GM23338 (cell line): ENCODE results near the gene HAS3. TPM values are rescaled to one million over a fixed set of nuclear protein-coding genes. Genes with fewer than 3 reads are reported as not detected.

Source experiments
- ATAC-seq: fragments of 200-7000 bp; cut with Tn5 transposase; 3 replicates; pipeline ENCODE4 v1.9.1; 2020
- DNase-seq: peaks from one replicate; pipeline ENCODE4 v3.0.0-alpha.2; 2015; ENCODE audit warnings: low spot score
- H2AFZ ChIP-seq: fragments of 200-600 bp; sonication (generic); 2 replicates; pipeline ENCODE4 v1.8.0; 2016; ENCODE audit warnings: antibody characterized with exemption, mild to moderate bottlenecking, moderate library complexity
- H3F3A ChIP-seq: fragments of 200-600 bp; sonication (generic); replicated peaks from 2 replicates; pipeline ENCODE4 v1.8.0; 2017; ENCODE audit warnings: antibody characterized with exemption, mixed run types, low read depth
- H3K27ac ChIP-seq: fragments of 200-600 bp; sonication (generic); 2 replicates; pipeline ENCODE4 v1.6.1; 2016; ENCODE audit warnings: low read depth
- H3K27me3 ChIP-seq: fragments of 200-600 bp; sonication (generic); 2 replicates; pipeline ENCODE4 v1.8.0; 2016; ENCODE audit warnings: mild to moderate bottlenecking, mixed run types, moderate library complexity; ENCODE audit not compliant: insufficient read depth
- H3K36me3 ChIP-seq: fragments of 200-600 bp; sonication (generic); 2 replicates; pipeline ENCODE4 v1.8.0; 2016; ENCODE audit warnings: mild to moderate bottlenecking; ENCODE audit not compliant: insufficient read depth
- H3K4me1 ChIP-seq: fragments of 200-600 bp; sonication (generic); 2 replicates; pipeline ENCODE4 v1.8.0; 2016; ENCODE audit warnings: mild to moderate bottlenecking, moderate library complexity; ENCODE audit not compliant: insufficient read depth
- H3K4me2 ChIP-seq: fragments of 200-600 bp; sonication (generic); 2 replicates; pipeline ENCODE4 v1.7.1; 2017; ENCODE audit warnings: mixed run types
- H3K4me3 ChIP-seq: fragments of 200-600 bp; sonication (generic); 2 replicates; pipeline ENCODE4 v1.6.1; 2016; ENCODE audit warnings: mixed run types
- H3K79me2 ChIP-seq: fragments of 200-600 bp; sonication (generic); replicated peaks from 2 replicates; pipeline ENCODE4 v1.8.0; 2017; ENCODE audit warnings: mild to moderate bottlenecking; ENCODE audit not compliant: insufficient read depth
- H3K9me2 ChIP-seq: fragments of 200-600 bp; sonication (generic); 2 replicates; pipeline ENCODE4 v1.8.0; 2017; ENCODE audit not compliant: insufficient read depth
- H4K20me1 ChIP-seq: fragments of 200-600 bp; sonication (generic); replicated peaks from 2 replicates; pipeline ENCODE4 v1.8.0; 2017; ENCODE audit warnings: mild to moderate bottlenecking; ENCODE audit not compliant: insufficient read depth
- H3K27ac Mint-ChIP-seq: 2 replicates; pipeline ENCODE4 v1.8.0; 2020; ENCODE audit warnings: inconsistent platforms, mild to moderate bottlenecking, moderate library complexity, mixed read lengths
- H3K27me3 Mint-ChIP-seq: 3 replicates; pipeline ENCODE4 v1.8.0; 2022; ENCODE audit warnings: low read depth, mild to moderate bottlenecking, moderate library complexity, mixed read lengths, inconsistent platforms; ENCODE audit not compliant: insufficient read depth, poor library complexity
- H3K36me3 Mint-ChIP-seq: 3 replicates; pipeline ENCODE4 v1.8.0; 2021; ENCODE audit warnings: low read depth, mild to moderate bottlenecking, inconsistent platforms, moderate library complexity, mixed read lengths
- H3K4me1 Mint-ChIP-seq: 3 replicates; pipeline ENCODE4 v1.8.0; 2020; ENCODE audit warnings: mild to moderate bottlenecking, inconsistent platforms, mixed read lengths
- H3K4me3 Mint-ChIP-seq: 3 replicates; pipeline ENCODE4 v1.8.0; 2021; ENCODE audit warnings: moderate library complexity, mild to moderate bottlenecking, inconsistent platforms, mixed read lengths
- H3K9me3 Mint-ChIP-seq: 3 replicates; pipeline ENCODE4 v1.8.0; 2020; ENCODE audit warnings: moderate library complexity, mild to moderate bottlenecking, inconsistent platforms, mixed read lengths
- CREB1 ChIP-seq: fragments of 250-450 bp; sonication (Bioruptor Pico); IDR thresholded peaks from 2 replicates; pipeline ENCODE4 v1.5.0; 2020; ENCODE audit warnings: low read depth, mild to moderate bottlenecking, moderate library complexity
- JUNB ChIP-seq: IDR thresholded peaks from one replicate; pipeline ENCODE4 v1.6.1; 2016; ENCODE audit warnings: antibody characterized with exemption; ENCODE audit not compliant: unreplicated experiment
- POLR2AphosphoS5 ChIP-seq: IDR thresholded peaks from 2 replicates; pipeline ENCODE4 v1.6.1; 2016; ENCODE audit warnings: antibody characterized with exemption, low read depth
- STAT1 ChIP-seq: IDR thresholded peaks from one replicate; pipeline ENCODE4 v1.6.1; 2016; ENCODE audit warnings: antibody characterized with exemption; ENCODE audit not compliant: unreplicated experiment
- ZNF331 ChIP-seq: fragments of 250-450 bp; sonication (Bioruptor Pico); IDR thresholded peaks from 2 replicates; pipeline ENCODE4 v1.5.0; 2020; ENCODE audit warnings: low read depth, mild to moderate bottlenecking, moderate library complexity
- ZNF462 ChIP-seq: fragments of 250-450 bp; sonication (Bioruptor Pico); IDR thresholded peaks from 2 replicates; pipeline ENCODE4 v1.5.0; 2020; ENCODE audit warnings: mild to moderate bottlenecking, moderate library complexity
- polyA plus RNA-seq: library from polyadenylated mRNA; unstranded; fragments of >200 nt; fragmentation: Nextera tagmentation; extraction: Ambion mirVana; gene quantifications from 2 replicates; pipeline ENCODE4 v1.2.1, GENCODE V29; 2016
- total RNA-seq: library from RNA; depleted of rRNA; stranded (reverse); fragments of >200 nt; shearing (Covaris generic); gene quantifications from 2 replicates; pipeline ENCODE4 v1.2.3, GENCODE V29; 2014
- TF ChIP-seq, protein P1 (sequence below): IDR thresholded peaks from one replicate; pipeline ENCODE4 v1.6.1; 2018; ENCODE audit warnings: antibody characterized with exemption; ENCODE audit not compliant: unreplicated experiment
- TF ChIP-seq, protein P2 (sequence below): IDR thresholded peaks from 2 replicates; pipeline ENCODE4 v1.6.1; 2016; ENCODE audit warnings: antibody characterized with exemption
- TF ChIP-seq, protein P3 (sequence below), 2 experiments: fragments of 200-600 bp in 1 of 2; sonication (generic) in 1 of 2; conservative IDR thresholded peaks; 2 replicates each; pipeline versions ENCODE4 v1.5.1 to v1.6.1; 2016 to 2017; ENCODE audit warnings: antibody characterized with exemption in 2 of 2, low read depth in 2 of 2, mild to moderate bottlenecking in 2 of 2, moderate library complexity in 1 of 2

HAS3 gene
- total and polyA plus RNA-seq, 2 experiments from 2014 or later, result 7.3 to 54.9 TPM

GRCh38 chr16:69116256-69116875 lies 10.9 kb downstream of the HAS3 start (continued):
- TF ChIP-seq, protein P1, sequence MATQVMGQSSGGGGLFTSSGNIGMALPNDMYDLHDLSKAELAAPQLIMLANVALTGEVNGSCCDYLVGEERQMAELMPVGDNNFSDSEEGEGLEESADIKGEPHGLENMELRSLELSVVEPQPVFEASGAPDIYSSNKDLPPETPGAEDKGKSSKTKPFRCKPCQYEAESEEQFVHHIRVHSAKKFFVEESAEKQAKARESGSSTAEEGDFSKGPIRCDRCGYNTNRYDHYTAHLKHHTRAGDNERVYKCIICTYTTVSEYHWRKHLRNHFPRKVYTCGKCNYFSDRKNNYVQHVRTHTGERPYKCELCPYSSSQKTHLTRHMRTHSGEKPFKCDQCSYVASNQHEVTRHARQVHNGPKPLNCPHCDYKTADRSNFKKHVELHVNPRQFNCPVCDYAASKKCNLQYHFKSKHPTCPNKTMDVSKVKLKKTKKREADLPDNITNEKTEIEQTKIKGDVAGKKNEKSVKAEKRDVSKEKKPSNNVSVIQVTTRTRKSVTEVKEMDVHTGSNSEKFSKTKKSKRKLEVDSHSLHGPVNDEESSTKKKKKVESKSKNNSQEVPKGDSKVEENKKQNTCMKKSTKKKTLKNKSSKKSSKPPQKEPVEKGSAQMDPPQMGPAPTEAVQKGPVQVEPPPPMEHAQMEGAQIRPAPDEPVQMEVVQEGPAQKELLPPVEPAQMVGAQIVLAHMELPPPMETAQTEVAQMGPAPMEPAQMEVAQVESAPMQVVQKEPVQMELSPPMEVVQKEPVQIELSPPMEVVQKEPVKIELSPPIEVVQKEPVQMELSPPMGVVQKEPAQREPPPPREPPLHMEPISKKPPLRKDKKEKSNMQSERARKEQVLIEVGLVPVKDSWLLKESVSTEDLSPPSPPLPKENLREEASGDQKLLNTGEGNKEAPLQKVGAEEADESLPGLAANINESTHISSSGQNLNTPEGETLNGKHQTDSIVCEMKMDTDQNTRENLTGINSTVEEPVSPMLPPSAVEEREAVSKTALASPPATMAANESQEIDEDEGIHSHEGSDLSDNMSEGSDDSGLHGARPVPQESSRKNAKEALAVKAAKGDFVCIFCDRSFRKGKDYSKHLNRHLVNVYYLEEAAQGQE, result no peak
- TF ChIP-seq STAT1, result no peak

DNA sequence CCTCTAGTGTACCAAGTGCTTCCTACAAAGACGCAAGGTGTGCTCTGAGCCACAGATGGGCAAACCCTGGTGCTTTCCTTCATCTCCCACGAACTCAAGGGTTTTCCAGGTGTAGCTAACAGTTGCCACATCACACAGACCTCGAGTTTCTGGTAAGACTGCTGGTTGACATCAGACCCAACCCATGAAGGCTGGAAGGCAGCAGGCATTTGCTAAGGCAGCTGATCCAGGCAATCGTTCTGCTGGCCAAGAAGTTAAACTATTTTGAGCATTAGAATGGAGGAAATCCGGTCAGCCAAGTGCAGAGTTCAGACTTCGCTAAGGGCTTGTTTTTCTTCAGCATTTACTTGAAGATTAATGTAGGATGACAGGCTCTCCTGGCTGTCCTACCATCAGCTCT lies 11.5 kb downstream of the HAS3 start:
- no peak overlapping the region for H3K4me3 ChIP-seq
- H3K36me3 ChIP-seq, result peaks cover 59% of the 10 kb centered on the region
- peak overlapping the region; percentile 57 for H3K27ac ChIP-seq
- no peak overlapping the region for H3K4me3 Mint-ChIP-seq
- DNase-seq (no peak), ATAC-seq (no peak)
- peaks cover 7% of the 10 kb centered on the region for H3K27me3 Mint-ChIP-seq
- peaks cover 12% of the 10 kb centered on the region for H3K4me1 Mint-ChIP-seq
- peaks cover 8% of the 10 kb centered on the region for H3K79me2 ChIP-seq
- H3K4me1 ChIP-seq, result peaks cover 4% of the 10 kb centered on the region; the same call in 1 of the 2 replicates
- no peak overlapping the region for H2AFZ ChIP-seq
- peaks cover 59% of the 10 kb centered on the region for H3F3A ChIP-seq
- no peaks in the 10 kb centered on the region for H3K9me2 ChIP-seq
- no peak overlapping the region for H3K4me2 ChIP-seq
- H3K9me3 Mint-ChIP-seq, result peaks cover 3% of the 10 kb centered on the region; the same call in 1 of the 3 replicates
- peaks cover 17% of the 10 kb centered on the region for H4K20me1 ChIP-seq
- no peaks in the 10 kb centered on the region for H3K27me3 ChIP-seq
- H3K27ac Mint-ChIP-seq, result no peak overlapping the region
- peaks cover 97% of the 10 kb centered on the region for H3K36me3 Mint-ChIP-seq
- TF ChIP-seq, protein P2, sequence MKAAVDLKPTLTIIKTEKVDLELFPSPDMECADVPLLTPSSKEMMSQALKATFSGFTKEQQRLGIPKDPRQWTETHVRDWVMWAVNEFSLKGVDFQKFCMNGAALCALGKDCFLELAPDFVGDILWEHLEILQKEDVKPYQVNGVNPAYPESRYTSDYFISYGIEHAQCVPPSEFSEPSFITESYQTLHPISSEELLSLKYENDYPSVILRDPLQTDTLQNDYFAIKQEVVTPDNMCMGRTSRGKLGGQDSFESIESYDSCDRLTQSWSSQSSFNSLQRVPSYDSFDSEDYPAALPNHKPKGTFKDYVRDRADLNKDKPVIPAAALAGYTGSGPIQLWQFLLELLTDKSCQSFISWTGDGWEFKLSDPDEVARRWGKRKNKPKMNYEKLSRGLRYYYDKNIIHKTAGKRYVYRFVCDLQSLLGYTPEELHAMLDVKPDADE, result no peak
- TF ChIP-seq CREB1 (no peak), POLR2AphosphoS5 (no peak), ZNF462 (CRISPR knock-in tag) (no peak), STAT1 (no peak), ZNF331 (CRISPR knock-in tag) (no peak), JUNB (no peak)
- TF ChIP-seq, protein P3, sequence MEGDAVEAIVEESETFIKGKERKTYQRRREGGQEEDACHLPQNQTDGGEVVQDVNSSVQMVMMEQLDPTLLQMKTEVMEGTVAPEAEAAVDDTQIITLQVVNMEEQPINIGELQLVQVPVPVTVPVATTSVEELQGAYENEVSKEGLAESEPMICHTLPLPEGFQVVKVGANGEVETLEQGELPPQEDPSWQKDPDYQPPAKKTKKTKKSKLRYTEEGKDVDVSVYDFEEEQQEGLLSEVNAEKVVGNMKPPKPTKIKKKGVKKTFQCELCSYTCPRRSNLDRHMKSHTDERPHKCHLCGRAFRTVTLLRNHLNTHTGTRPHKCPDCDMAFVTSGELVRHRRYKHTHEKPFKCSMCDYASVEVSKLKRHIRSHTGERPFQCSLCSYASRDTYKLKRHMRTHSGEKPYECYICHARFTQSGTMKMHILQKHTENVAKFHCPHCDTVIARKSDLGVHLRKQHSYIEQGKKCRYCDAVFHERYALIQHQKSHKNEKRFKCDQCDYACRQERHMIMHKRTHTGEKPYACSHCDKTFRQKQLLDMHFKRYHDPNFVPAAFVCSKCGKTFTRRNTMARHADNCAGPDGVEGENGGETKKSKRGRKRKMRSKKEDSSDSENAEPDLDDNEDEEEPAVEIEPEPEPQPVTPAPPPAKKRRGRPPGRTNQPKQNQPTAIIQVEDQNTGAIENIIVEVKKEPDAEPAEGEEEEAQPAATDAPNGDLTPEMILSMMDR (conservative IDR thresholded peaks at IDR 0.05; ENCODE audit: low read depth in 2 of 2), result no peak
